ENCODE measurements around the gene COLEC12.
"Not testable (repeated sequence)": the region's sequence is repeated elsewhere in the genome, so short reads cannot be mapped to it uniquely, and the experiment has no call there.

The COLEC12 gene

DNA sequence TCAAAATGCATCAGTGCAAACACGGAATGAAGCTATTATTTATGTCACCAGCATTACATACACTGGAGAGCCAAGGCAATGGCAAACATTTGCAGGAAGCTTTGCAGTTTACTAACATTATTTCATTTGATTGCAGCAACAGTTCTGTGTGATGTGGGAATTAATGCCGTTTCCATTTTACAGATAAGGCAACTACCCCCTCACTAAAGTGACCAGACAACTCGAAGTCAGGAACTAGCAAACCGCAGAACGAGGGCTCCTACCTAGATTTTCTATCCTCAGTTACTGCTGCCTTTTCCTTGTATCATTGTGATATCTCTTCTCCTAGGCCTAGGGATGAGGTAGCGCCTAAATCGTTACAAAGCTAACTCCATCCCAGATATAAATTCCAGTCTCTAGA, 85.5 kb downstream of the COLEC12 start:
- DNase-seq (ENCODE audit: low read depth in 3 of 3), result no peak

DNA sequence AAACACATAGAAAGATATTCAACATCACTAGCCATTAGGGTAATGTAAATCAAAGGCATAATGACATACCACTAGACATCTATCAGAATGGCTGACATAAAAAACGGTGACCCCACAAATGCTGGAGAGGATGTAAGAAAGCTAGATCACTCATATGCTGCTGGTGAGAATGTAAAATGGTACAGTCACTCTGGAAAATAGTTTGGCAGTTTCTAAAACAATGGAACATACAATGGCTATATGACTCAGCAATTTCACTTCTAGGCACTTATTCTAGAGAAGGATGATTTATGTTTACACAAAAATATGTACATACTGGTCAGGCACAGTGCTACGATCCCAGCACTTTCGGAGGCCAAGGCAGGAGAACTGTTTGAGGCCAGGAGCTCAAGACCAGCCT, 87.3 kb downstream of the COLEC12 start:
- no peak for DNase-seq (ENCODE audit: low read depth in 3 of 3)

DNA sequence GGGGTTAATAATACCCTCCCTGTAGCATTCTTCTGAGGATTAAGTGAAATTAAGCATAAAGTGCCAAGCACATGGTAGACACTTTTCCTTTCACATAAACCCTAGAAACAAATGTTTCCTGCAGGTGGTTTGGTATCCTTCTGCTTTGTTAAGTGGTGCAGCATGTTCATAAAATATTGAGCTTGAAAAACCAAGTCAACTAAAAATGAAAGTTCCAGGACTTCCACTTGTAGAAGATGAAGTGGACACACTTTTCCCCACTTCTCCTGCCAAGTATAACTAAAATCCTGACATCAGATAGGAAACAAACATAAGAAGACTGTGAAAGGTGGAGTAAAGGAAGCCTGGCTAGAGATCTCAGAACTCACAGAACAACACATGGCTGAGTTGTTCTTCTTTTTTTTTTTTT, 90.5 kb downstream of the COLEC12 start:
- no peak for DNase-seq (ENCODE audit: low read depth in 3 of 3)

DNA sequence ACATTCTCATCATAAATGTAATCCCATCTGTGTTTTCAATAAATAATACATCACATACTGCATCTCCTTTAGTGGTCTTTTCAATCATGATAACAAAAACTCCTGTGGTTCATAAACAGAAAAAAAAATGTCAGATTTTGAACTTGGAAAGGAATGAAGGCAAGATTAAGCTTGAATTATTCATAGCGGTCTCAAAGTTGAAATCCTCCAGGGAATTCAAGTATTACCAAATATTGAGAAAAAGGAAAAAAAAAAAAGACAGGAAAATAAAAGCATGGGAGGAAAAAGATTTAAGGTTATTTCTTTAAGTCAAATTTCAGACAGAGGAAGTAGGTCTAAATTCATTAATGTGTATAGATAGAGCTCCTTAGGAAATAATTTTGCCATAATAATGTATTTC, 92.1 kb downstream of the COLEC12 start:
- DNase-seq (ENCODE audit: low read depth in 3 of 3), result no peak

DNA sequence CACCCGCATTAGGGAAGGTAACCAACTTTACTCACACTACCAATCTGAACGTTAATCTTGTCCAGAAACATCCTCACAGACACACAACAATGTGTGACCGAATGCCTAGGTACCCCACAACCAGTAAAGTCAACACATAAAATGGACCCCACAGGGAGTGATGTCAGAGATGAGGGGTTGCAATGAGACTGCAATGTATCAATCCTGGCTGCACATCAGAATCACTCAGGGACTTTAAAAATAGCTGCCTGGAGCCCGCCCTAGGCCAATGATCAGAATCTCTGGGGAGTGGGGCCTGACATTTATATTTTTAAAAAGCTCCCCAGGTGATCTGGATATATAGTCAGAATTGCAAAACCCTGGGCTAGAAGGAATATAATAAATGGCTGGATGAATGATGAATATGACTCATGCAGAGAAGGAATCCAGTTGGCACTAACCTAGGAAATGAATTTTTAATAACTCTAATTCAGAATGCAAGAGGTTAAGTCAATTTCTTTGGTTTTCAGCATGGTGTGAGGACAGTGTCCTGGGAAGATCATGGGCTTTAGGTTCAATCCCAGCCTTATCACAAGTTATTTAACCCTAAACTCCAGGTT, 92.8 kb downstream of the COLEC12 start:
- no peak for DNase-seq (ENCODE audit: low read depth in 3 of 3)

DNA sequence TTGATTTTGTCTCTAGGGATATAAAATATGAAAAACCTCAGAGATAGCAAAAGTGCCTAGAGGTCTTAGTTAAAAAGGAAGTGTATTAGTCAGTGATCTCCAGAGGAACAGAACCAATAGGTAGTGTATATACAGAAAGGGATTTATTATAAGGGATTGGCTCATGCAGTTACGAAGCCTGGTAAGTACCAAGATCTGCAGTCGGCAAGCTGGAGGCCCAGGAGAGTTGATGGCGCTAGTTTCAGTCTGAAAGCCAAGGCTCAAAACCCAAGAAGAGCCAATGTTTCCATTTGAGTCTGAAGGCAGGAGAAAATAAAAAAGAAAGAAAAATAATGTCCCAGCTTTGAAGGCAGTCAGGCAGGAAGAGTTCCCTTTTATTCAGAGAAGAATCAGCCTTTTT, 93.3 kb downstream of the COLEC12 start:
- DNase-seq (ENCODE audit: low read depth in 3 of 3), result no peak

DNA sequence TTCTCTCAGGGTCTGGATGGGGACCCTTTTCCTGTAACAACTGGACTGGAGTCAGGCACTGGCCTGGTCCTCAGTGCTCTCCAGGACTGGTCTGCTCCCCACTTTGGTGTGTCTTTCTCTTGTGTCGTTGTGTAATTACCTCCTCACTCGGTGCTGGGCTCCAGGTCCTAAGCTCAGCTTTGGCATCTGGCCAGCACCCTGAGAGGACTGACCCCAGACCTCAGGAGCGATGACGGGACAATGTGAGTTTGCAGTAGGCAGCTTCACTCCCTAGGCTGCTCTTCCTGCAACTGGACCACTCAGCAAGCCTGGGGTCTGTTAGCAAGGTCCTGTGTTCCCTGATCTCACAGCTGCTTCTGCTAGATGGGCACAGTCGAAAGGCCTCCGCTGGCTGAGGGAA, 93.8 kb downstream of the COLEC12 start:
- DNase-seq (ENCODE audit: low read depth in 3 of 3), result no peak

DNA sequence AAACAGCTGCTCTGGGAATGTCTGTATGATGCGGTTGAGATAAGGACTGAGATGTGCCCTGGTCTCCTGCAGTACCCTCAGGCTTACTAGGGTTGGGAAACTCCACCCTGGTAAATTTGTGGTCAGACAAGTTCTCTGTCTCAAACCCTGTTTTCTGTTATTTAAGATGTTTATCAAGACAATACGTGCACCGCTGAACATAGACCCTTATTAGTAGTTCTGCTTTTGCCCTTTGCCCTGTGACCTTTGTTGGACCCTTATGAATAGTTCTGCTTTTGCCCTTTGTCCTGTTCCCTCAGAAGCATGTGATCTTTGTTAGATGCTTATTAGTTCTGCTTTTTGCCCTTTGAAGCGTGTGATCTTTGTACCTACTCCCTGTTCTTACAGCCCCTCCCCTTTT, 95.5 kb downstream of the COLEC12 start:
- DNase-seq (ENCODE audit: low read depth in 3 of 3), result not testable (repeated sequence)

DNA sequence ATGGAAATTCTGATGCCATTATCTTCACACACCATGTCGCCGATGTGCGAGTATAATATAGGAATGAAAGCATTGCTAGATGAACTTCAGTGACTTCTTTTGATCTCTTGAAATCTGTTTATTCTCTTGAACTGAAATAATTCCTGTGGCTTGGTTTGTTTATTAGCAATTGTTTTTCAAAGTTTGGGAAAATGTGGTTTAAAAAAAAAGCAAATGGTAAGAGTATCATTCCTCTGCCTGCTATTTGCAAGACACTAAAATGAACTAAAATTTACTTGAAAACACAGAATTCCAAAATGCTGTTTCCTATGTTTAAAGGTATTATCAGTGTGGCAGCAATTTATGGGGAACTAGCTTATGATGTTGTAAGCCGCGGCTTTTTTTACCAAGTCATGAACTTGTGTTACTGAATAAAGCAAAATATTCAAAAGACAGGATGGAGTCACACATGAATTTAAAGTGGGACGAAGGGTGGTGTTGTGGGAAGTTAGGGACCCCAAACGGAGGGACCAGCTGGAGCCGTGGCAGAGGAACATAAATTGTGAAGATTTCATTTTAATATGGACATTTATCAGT, 96.4 kb downstream of the COLEC12 start:
- DNase-seq (ENCODE audit: low read depth in 3 of 3), result no peak

DNA sequence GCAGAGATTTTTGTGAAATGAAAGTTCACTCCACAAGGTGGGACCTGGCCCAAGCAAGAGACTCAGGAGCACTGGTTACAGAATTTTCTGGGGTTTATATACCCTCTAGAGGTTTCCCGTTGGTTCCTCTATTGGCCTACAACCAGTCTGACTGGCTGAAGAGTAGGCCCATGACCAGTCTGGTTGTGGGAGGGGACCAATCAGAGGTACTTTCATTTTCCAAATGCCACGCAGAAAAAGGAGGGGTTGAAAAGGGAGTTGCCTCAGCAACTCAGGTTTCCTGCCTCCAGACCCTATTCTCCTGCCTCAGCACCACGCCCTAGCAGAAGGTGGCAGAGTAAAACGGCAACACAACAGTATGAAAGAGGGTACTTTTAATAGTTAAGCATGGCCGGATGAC, 98.4 kb downstream of the COLEC12 start:
- no peak for DNase-seq (ENCODE audit: low read depth in 3 of 3)

DNA sequence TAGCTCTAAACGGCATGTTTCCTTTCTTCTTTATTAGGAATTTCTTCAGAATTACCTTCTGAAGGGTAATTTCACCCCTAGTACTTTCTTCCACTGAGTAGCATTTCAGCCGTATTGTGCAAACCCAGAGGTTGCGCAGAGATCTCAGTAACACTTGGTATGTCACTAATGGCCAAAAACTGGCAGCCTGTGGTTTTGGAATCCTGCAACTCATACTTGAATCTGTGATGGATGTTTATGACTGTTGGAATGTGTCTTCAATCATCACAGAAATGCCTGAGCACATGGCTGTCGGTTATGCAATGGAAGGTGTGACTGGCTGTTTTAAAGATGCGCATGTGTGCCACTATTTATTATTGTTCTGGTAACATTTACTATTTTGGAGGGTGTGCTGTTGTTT, 100.0 kb downstream of the COLEC12 start:
- DNase-seq (ENCODE audit: low read depth in 3 of 3), result no peak

DNA sequence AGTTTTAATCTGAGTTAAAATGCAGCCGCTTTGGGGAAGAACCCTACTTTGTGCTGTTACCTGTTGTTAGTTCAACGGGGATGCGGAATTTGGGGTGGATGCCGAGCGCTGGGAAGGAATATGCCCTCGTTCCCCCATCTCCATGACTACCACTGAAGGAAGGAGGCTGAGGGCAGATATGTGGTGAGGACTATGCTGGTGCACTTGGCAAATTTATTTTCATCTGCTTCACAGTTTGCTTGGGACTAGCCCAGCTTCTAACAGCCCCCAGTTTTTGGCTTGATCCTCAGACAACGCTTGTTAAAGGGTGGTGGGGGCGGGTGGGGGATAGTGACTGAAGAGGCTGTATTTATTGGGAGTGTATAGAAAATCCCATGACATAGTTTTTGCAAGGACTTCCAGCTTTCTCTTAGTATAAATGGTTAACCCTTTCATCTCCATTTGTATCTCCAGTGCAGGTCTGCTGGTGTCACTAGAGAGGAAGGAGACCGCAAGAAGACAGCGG, 100.8 kb downstream of the COLEC12 start:
- no peak for DNase-seq (ENCODE audit: low read depth in 3 of 3)

DNA sequence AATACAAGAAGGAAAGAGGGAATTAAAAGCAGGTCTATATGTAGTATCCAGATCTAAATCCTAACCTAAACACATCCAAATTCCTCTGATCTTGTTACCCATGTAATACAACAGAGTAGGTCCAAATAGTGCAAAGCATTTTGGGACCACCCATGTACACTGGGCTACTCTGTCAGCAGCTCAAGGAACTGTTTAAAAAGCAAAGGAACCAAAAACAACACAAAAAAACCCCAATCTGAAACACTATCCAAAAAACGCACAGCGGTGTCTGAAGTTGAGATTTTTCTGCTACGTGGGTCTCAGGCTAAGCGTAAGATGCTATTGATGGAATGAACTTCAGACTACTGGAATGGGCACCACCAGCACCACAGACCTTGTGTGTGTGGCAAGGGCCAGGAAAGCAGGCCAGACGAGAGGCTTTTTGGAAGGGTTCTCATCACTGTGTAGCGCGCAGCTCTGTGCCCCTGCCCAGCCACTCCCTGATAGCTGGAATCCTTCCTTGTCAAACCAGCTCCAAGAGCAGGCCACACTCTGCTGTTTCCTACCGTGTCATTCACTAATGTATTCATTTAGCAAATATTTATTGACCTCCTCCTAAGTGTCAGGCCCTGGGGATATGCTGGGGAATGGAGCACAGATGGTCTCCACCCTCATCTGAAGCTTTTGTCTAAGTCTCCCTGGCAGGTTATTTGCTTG, 101.4 kb downstream of the COLEC12 start:
- no peak for DNase-seq (ENCODE audit: low read depth in 3 of 3)

DNA sequence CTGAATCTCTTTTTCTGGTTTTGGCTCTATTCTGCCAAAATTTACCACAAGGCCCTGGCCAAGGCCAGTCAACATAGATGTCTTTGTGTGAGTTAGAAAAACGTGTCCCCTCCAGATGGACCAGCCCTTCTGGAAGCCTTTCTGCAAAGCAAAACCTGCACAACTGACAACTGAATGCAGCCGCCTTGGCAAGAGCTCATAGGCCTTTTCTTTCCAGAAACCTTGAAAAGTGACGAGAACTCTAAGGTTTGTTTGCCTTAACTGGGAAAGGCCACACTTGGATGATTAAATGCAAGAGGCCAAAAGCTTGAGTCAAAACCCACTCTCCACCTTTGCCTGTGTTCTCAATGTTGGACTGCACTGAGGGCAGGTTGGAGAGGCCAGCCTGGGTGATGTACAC, 103.9 kb downstream of the COLEC12 start:
- no peak for DNase-seq (ENCODE audit: low read depth in 3 of 3)

DNA sequence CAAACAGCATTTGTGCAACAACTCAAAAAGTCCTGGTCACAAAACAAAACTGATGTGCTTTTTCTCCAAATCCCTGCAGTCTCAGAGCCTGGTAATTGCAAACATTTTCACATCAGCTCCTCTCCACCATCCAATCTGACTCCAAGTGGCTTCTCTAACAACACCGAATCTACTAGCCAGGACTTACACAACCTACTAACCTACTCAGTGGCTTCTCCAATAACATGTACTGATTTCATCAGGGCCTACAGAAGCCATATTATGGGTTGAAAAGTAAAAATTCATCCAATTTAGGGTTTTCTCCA, 104.3 kb downstream of the COLEC12 start:
- DNase-seq (ENCODE audit: low read depth in 3 of 3), result no peak

DNA sequence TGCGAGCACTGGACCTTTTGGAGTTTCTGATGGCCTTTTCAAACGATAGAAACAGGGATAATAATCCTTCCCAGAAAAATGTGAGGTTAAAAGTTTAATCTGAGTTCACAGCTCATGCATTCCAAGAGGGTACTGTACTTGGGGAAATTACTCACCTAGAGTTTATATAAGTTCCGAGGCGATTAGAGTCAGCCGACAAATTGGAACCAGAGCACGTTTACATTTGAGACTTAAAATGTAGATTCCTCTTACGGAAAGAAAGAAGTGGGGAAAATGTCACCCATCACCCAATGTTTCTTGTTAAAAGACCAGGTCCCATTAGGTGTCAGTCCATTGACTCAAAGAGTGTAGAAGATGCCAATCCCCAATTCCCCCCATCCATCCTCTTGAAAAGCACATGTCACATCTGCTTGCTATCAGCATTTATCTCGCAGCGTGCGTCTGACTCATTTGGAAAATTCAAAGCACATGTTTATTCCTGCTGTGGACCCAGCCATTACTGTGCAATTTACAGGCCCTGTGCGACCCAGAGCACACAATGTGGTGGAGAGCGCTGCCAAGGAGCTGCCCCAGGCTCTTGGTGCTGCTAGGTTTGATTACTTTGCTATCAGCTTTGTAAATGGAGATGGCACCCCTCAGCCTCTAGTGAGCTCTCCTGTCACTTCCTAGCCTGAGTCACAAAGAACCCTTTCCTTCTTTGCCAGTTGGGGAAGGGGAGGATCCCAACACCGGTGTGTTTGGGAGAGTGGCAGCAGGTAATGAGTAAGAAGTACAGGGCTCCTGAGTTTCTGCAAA, 104.8 kb downstream of the COLEC12 start:
- DNase-seq (ENCODE audit: low read depth in 3 of 3), result no peak

DNA sequence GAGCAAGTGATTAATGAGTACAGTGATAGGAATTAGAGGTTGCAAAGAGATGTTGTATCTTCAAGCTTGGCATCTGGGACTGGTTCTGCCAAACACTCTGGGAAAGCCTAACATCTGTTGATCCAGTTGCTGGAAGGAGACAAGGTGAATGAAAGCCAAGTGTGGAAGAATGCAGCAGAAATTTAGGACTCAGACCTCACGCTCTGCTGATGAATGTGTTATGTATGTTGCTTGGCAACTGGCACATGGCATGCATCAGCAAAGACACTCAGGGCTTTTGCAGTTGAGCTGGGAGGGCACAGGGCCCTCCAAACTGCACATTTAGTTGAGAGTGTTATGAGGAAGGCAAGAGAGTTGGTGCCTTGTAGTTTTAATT, 105.5 kb downstream of the COLEC12 start:
- DNase-seq (ENCODE audit: low read depth in 3 of 3), result no peak

DNA sequence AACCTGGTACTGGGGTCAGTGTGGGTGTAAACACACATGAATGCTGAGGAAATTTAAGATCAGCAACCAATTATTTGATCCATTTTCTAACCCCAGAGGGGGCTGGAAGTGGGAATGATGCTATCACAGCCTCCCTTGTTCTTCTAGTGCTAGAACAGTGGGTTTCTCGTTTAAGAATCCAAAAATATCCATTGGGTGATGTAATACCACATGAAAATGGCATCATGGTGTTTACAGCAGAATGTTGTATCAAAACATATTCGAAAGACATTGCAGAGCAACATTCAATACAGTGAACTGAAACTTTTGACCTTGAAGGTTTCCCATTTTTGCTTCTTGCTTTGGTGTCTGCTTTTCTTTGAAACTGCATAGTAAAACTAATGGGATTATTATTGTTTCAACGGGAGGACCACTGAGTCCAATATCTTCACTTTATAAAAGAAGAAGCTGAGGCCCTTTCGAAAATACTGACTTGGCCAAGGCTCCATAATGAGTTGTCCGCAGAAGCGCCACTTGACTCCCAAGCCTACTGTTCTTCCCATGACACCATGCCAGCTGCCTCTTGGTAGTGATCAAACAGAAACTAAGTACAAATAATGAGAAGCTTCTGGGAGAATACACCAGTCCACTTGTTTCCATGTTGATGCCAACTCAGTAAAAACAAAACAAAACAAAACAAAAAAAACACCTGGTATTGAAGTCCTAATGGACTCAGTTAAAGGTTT, 106.1 kb downstream of the COLEC12 start:
- DNase-seq (ENCODE audit: low read depth in 3 of 3), result no peak

DNA sequence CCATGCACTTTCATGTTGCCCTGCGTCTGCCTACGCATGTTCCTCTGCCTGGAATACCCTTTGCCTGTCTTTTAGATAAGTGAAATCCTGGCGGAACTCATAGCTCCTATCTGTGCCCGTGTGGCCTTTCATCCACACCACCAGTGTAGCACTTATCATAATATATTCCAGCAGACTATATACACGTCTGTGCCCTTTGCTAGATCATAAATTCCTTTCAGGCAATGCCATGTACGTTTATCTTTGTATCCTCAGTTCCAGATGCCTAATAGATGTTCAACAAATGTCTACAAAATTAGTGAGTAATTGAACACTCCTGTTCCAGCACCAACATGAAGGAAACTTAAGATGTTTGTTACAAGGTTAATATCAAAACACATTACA, 106.9 kb downstream of the COLEC12 start:
- no peak for DNase-seq (ENCODE audit: low read depth in 3 of 3)

DNA sequence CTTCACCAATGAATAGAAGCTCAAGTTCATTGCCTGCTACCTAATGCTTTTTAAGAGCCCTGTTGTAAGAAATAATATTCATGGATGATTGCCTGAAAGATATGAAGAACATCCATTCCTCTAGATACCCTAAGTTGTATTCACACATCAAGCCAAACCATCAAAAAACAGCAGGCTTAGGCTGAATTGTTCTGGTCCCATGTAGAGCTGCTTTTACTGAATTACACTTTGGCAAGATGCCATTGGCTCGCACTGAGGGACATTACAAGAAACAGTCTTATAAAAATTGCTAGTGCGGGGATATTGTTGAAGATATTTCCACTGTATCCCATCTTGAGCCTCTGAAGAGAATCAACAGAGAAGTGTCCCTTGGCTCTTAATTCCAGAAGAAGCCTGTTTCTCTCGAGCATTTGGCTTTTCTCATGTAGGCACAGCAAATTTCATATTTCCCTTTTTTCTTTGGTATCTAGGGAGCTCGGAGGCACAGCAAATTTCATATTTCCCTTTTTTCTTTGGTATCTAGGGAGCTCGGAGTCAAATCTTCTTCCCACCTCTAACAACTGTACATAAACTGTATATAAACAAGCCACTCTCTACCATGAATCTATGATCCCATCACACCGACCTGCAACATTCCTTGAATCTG, 107.5 kb downstream of the COLEC12 start:
- no peak for DNase-seq (ENCODE audit: low read depth in 3 of 3)

DNA sequence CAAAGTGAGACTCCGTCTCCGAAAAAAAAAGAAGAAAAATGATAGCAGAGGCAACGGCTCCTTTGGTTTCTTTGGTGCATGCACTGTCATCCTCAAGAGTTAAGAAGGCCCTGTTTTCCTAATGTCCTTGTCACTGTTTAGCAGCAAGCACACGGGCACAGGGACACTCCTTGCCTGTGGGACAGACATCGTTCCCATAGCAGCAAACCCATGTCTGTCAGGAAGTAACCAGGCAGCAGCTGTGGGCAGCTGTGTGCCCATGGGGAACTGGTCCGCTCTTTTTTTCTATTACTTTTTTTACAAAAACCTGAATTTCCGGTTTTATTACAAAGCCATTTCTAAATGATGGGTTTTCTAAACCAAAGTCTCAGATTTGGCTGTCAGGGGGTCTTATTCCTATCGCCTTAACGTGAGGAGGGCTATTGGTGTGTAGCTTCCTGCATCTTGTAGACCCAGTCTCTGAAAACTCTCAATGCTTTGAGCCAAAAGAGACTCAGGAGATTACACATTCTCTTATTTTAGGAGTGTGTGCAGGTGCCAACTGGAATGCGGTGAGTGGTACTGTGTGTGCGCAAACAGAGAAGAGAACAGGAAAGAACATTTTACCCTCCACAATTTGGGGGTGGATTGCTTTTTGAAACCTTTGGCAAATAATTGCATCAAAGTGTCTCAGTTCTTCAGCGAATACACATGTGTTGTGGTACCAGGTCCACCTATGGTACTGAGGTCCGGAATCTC, 109.6 kb downstream of the COLEC12 start:
- no peak for DNase-seq (ENCODE audit: low read depth in 3 of 3)

Data from stimulated activated CD4-positive, alpha-beta T cell treated with anti-CD3 and anti-CD28 coated beads, TNF-alpha, amount 100 ng/mL, for 48 hours (primary cell).